Measurements from ENCODE around the gene MPP4.

MPP4 gene, protein sequence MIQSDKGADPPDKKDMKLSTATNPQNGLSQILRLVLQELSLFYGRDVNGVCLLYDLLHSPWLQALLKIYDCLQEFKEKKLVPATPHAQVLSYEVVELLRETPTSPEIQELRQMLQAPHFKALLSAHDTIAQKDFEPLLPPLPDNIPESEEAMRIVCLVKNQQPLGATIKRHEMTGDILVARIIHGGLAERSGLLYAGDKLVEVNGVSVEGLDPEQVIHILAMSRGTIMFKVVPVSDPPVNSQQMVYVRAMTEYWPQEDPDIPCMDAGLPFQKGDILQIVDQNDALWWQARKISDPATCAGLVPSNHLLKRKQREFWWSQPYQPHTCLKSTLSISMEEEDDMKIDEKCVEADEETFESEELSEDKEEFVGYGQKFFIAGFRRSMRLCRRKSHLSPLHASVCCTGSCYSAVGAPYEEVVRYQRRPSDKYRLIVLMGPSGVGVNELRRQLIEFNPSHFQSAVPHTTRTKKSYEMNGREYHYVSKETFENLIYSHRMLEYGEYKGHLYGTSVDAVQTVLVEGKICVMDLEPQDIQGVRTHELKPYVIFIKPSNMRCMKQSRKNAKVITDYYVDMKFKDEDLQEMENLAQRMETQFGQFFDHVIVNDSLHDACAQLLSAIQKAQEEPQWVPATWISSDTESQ

GRCh38 chr2:201698588-201699226, at the start of gene MPP4:
MPP4 (minus strand) TSS chr2:201698644; CDS start chr2:201693954, 4,690 bp downstream.
- no peak for DNase-seq

GRCh38 chr2:201746551-201746950, 48.1 kb upstream of the MPP4 start:
- DNase-seq, result no peak

- DNase-seq, result no peak
These were observed 37.0 kb upstream of the MPP4 start for GRCh38 chr2:201735486-201735885.

DNA sequence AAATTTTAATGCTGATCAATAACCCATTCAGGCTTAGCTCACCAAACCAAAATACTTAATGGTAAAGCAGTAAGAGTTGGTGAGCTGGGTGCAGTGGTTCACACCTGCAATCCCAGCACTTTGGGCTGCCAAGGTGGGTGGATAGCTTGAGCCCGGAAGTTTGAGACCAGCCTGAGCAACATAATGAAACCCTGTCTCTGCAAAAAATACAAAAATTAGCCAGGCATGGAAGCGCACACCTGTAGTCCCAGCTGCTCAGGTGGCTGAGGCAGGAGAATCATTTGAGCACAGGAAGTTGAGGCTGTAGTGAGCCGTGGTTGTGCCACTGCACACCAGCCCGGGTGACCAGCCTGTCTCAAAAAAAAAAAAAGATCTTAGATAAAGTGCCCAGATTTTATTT, 35.7 kb upstream of the MPP4 start:
- no peak for DNase-seq

GRCh38 chr2:201733544-201733943, 35.1 kb upstream of the MPP4 start:
- no peak for DNase-seq

DNA sequence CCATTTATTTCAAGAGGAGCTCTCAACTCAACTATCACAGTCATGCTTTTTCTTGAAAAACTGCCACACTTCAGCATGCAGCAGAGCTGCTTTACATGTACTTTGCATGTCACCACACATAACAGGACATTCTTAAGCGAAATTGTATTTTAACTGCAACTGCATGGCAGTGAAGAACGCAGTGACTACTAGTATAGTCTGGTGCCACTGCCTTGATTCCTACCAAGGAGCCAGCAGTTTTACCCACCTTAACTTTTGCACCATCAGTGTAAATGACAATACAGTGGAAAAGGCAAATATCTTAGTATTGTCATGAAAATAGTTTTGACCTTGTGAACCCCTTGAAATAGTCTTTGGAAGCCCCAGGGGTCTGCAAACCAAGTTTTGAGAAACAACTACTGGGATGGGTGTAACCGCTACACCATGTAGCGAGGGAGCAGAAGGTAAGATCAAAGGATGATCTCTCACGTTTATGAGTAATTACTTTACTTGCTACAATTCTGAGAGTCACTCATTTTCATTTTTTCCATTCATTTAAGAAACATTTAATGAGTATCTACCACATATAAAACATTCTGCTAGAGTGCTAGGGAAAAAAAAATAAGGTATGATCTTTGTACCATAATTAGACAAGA, 32.3 kb upstream of the MPP4 start:
- no peak for DNase-seq

- no peak for DNase-seq
These were observed 17.0 kb upstream of the MPP4 start for GRCh38 chr2:201715459-201715858.

GRCh38 chr2:201712726-201713125, 14.3 kb upstream of the MPP4 start:
- no peak for DNase-seq

DNA sequence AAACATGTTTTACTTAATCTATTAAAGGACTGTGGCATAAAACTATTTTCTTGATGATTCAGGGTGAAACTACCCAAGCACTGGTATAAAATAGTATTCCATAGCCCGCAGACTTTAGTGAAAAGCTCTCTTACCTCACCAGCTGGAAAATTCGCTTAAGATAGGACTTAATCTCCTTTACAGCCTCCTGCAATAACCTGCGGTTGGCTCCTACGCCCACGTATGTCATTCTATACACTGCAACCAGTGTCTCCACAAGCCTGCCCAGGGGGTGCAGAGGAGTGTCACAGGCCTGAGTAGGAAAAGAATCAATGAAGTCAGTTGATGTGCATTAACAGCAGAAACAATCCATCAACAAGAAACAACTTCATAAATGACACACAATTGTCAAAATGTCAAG, 11.3 kb upstream of the MPP4 start:
- no peak for DNase-seq

- no peak for DNase-seq
These were observed 10.6 kb upstream of the MPP4 start for GRCh38 chr2:201709049-201709448.

GRCh38 chr2:201707753-201708152, 9.3 kb upstream of the MPP4 start:
- no peak for DNase-seq

DNA sequence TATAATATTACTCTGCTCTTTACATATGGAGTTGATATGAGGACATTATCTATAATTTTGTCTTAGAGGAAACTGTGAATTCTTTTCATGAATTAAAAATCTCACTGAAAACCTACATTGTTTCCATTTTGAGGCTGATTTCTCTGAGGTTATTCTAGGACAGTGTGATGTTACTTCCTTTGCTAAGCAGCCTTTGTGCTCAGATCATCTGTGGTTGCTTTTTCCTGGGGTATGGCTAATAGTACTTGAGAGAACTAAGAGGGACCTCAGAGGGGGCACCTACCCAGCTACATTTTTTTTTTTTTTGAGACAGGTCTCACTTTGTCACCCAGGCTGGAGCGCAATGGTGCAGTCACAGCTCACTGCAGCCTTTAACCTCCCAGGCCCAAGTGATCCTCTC, 8.7 kb upstream of the MPP4 start:
- no peak for DNase-seq

DNA sequence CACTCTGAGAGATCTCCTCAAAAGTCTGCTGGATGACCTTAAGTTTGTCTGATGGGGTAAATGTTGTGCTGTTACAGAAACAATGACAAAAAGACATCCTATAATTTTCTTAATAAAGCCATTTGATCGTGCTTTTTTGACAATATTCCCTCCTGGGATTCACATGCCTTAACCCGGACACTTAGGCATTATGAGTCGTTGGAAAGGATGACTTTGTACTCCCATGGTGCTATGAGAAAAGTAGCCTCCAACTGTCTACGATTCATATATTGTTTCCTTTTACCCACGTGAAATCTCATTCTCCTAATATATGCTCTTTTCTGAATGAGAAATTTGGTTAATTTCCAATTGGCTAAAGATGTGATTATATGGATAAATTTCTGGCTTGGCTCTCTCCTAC, 6.1 kb upstream of the MPP4 start:
- no peak for DNase-seq

- no peak for DNase-seq
These were observed 3.2 kb upstream of the MPP4 start for GRCh38 chr2:201701646-201702045.

- DNase-seq, result no peak
These were observed 972 bp upstream of the MPP4 start for GRCh38 chr2:201699416-201699815.

- no peak for DNase-seq
These were observed 545 bp downstream of the MPP4 start for GRCh38 chr2:201697899-201698298.

DNA sequence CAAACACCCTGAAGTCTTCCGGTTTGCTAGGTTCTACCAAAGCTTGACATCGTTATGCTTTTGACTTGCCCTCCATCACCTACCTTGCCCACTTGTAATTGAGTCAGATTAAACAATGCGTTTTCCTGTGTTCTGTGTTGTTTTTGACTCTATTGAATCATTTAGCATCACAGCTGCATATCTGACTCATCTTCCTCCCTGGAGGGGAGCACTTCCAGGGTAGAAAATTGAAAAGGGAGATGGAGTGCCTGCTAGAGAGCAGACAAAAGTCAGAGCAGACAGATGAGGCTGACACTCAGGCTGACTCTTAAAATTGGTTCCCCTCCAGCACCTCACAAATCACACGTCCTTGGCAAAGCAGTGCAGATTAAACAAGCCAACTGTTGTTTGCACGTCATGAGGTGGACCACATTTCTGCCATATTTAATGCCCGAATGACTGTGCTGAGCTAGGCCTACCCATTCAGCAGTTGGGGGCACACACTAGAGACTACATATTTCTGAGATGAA, 2.2 kb downstream of the MPP4 start:
- DNase-seq, result no peak

DNA sequence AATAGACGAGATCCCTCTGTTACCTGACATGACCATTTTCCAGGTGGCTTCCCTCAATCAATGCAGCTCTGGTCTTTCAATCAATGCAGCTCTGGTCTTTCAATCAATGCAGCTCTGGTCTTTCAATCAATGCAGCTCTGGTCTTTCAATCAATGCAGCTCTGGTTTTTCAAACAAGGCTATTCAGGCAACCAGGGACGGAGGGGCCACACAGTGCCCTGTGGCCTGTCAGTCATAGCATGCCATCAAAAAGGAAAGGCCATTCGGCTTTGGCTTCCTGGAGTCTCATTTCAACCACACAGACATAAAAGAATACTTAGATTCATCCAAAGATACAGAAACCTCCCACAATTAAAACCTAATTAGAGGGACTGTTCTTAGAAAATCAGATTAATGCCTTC, 13.3 kb downstream of the MPP4 start:
- no peak for DNase-seq

GRCh38 chr2:201680743-201681142, 17.7 kb downstream of the MPP4 start:
- DNase-seq, result no peak

DNA sequence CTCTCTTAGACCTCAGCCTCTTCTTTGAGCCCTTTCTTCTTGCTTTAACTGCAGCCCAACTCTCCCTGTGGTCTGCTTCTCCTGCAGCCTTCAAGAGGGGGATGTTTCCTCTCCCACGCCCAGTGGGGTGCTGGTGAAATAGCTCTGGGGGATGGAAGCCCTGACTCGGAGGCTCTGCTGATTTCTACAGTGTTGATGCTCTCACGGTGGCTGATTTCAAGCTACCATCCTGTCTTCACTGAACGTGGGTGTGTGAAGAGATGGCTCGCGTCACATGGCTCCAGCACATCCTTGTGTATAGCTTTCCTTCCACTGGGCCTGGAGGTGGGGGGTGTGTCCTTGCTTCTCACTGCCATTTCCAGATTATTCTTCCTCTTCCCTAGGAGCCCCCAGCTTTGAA, 20.0 kb downstream of the MPP4 start:
- no peak for DNase-seq

- no peak for DNase-seq
These were observed 23.0 kb downstream of the MPP4 start for GRCh38 chr2:201675454-201675853.

DNA sequence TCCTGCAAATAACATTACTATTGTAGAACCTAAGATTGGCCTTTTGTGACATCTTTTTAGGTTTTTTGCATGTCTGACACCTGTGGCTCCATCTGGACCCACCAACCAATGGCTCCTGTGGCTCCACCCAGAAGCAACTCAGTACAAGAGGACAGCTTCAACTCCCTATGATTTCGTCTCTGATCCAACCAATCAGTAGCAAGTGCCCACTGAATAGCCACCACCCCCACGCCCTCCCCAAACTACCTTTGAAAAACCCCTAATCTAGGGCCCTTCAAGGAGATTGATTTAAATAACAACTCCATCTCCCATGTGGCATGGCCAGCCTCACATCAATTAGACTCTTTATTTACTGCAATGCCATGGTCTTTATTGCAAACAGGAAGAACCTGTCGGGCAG, 23.6 kb downstream of the MPP4 start:
- no peak for DNase-seq

GRCh38 chr2:201674298-201674697, 24.1 kb downstream of the MPP4 start:
- no peak for DNase-seq

DNA sequence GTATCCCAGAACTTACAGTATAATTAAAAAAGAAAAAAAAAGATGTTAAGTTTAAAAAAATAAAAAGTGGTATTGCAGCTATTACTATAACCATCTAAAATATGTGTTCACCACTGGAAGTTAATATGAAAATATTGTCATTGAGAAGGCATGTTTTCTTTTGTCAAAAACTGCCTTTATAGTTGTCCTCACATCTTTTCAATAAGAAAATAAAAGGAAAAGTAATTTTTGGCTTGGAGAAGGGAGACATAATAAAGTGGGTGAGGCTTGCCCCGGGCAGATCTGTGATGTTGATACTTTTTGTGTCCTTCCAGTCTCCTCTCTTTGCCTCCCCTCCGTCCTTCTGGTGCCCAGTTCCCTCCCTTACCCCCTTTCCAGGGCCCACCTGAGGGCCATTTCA, 24.9 kb downstream of the MPP4 start:
- no peak for DNase-seq
